NCI-H748 (cell line): Measurements from ENCODE around the gene PPP2R5B.
"Not testable (repeated sequence)": the region's sequence is repeated elsewhere in the genome, so short reads cannot be mapped to it uniquely, and the experiment has no call there.

Source experiments
- DNase-seq: peaks from one replicate; lab custom pipeline; 2025; ENCODE audit not compliant: unreplicated experiment; lab: John Stamatoyannopoulos, UW

PPP2R5B gene

GRCh38 chr11:64971421-64972233 lies 47.1 kb downstream of the PPP2R5B start, which contains the start of gene MAJIN:
MAJIN (minus strand) TSS chr11:64972108; CDS start chr11:64959405, 12,703 bp downstream.
- DNase-seq, result no peak

DNA sequence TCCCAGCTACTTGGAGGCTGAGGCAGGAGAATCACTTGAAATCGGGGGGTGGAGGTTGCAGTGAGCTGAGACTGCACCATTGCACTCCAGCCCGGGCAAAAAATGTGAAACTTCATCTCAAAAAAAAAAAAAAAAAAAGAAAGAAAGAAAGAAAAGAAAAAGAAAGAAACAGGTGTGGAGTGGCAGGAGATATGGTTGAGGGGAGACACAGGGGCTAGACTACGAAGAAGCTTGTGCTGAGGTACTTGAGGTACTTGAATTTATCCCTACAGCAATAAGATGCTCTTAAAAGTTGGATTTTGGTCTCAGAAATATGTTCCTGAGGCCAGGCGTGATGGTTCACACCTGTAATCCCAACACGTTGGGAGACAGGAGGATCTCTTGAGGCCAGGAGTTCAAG lies 49.6 kb downstream of the PPP2R5B start:
- DNase-seq, result no peak

DNA sequence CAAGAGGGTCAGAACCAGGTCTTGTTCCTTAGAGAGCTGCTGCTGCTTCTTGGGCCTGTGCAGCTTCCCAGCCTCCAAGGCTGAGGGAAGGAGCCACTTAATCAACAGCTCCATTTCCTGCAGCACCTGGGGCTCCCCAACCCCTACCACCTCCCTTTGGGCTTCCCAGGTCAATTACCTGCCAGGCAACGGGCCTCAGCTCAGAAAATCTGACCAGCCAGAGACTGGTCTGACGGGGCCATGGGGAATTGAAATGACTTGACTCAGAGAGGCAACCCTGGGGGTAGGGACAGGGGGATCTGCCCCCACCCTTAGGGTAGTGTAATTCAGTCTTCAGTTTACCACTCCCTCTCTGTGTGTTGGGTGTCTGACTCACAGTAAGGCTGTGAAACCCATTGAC lies 52.2 kb downstream of the PPP2R5B start:
- DNase-seq, result no peak

GRCh38 chr11:64983339-64983738 lies 58.9 kb downstream of the PPP2R5B start:
- not testable (repeated sequence) for DNase-seq
